ENCODE measurements around the gene PDE2A.

PDE2A gene

DNA sequence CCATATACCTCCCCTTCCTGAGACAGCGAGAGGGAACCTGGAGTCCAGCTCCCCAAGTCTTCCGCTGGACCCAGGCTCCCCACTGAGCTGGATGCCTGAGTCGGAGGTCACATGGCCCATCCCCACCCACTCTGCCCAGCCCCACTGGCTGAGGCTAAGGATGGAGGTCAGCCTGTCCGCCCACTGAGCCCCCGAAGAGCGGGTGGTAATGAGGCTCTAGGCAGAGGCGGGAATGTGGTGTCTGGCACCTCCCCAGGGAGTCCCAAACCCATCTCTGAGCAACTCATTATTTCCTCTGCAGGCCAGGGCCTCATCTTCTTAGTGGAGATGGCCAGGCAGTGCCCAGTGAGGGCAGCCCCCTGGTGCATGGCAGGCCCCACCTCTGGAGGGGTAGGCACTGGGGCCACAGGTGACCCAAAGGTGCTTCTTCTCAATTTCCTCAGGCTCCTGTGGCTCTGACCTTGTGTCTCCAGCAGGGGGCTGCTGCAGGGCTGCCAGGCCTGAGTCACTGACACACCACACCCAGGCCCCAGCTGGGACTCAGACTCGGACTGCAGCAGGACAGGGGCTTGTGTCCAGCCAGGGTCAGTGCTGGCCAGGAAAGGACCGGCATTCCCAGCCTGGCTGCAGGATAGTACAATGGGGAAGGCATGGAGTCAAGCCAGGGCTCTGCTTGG, 10.2 kb upstream of the PDE2A start:
- peak in 12 of 51 donors; percentile 6 to 39 (median 17) for DNase-seq

DNA sequence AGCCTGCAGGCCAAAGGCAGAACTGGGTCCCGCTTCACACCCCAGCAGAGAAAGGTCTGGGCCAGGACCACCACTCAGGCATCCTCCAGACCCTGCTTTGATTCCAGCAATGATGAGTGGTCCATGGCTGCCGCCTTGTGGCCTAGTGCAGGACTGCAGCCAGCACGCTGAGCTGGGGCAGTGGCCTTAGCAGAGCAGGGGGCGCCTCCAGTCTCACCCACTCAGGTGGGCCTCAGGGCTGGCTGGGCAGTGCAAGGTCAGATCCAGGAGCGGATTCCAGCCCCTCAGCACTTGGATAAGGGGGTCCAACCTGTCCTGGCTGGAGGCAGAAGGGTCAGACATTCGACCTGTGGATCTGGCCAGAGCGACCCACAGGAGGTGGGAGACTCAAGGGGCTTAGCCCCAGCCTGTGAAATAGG, 9.6 kb upstream of the PDE2A start:
- DNase-seq, result peak in 44 of 51 donors; percentile 10 to 79 (median 45)

DNA sequence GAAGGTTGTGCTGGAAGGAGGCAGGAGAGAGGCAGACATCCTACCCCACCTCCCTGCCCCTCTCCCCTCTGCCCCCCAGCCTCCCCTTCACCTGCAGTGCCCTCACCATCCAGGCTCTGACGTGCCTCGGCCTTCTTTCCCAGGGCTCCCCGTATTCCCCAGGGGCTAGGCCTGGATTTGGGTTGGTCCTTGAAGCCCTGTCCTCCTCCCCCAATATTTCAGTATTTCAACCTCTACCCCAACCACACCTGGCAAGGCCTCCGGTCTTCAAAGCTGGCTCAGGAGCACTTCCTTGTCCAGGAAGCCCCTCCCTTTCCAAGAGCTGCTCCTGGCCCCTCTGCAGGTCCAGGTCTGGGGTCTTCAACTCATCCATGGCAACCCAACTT, 8.6 kb upstream of the PDE2A start:
- no peak for DNase-seq

DNA sequence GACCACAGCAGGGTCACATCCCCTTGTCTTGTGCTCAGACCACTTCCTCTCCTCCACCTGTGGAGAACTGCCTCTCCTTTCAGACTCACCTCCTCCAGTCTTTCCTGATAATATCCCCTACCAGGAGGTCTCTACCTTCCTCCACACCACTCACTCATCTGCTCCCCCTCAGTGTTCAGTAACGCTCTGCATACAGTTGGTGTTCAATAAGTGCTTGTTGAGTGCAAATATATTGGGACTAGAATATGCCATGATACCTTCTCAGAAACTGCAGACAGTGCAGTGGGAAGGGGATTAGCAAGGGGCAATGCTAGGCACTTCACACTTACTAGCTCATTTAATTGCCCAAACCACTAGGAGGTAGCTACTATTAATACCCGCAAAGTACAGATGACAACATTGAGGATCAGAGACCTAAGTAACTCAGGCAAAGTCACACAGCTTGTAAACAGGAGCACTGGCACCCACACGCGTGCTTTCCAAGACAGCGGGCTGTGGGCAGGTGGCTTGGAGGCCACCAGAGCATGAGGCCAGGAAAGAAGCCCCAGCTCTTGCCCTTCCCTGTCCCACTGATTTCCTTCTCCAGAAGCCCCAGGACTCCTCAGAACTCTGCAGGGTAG, 8.1 kb upstream of the PDE2A start:
- DNase-seq, result no peak

DNA sequence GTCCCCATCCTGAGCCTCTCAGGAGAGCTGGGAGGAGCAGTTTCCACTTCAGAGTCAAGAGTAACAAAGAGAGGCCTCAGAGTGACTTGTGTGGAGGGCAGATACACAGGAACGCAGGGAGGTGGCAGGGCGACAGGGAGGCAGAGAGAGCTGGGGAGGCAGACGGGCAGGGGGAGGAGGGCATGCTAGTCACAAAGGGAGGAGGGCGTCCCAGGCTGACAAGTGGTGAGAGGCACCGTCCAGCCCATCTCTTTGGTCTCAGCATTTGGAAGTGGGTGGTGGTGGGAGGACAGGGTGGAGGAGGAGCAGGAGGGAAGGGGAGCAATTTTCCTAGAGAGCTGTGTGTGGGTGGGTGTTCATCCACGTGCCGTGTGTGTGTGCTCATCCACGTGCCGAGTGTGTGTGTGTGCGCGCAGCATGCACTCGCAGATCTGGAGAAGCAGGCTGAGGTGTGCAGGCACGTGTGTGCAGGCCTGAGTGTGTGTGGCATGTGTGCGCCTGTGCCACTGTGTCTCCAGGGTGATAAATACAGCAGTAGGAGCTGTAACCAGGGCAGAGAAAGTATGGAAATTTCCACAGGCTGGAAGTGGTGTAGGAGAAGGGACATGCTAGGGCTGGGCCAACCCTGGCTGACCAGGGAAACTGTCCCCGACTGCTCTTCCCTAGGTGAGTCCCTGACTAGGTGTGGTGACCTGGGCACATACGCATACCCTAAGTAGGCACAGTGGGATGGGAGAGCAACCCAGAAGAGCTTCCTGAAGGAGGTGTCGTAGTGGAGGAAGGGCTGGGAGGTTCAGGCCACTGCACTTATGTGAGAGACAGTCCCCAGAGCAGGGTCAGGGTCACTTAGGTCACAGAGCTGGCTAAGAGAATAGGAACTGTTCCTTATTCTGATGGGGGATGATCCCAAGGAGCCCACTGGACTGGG, 7.3 kb upstream of the PDE2A start:
- peak in 27 of 51 donors; percentile 9 to 81 (median 35) for DNase-seq

DNA sequence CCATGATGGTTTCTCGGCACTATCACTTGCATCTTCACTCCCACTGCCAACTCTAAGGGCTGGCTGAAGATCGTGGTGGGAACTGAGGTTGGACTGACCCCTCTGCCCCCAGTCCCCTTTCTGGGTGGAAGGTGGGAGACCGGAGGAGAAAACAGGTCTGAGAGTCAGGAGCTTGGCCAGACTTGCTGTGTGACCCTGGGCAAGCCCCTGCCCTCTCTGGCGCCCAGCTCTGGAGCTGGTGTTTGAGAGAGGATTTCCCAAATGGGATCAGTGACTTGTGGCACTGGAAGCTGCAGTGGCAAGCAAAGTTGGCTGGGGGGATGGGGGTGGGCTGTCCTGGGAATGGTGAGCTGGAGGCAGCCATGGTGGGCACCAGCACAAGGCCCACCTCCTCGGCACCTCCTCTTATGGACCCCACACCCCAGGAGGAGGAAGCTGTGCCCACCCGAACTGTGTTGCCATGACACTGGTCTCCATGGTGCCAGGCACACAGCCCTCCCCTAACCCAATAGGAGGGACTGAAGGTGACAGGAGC, 6.5 kb upstream of the PDE2A start:
- DNase-seq, result no peak

DNA sequence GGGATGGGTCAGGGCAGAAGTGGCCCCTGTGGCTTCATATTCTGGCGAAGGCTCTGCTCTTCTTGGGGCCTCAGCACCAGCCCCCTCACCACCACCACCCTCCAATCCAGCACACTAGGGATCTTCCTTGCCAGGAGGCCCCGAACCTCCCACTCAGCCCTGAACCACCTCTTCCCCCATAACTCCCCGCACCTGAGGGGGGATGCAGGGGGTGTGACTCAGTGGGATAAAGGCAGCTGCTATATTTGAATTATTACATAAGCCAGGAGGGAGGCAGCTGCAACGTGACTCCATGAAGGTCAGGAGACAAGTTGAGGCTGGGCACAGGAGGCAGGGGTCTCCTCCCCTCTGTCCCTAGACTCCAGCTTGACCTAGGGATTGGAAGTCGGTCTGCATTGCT, 5.6 kb upstream of the PDE2A start:
- DNase-seq, result no peak

DNA sequence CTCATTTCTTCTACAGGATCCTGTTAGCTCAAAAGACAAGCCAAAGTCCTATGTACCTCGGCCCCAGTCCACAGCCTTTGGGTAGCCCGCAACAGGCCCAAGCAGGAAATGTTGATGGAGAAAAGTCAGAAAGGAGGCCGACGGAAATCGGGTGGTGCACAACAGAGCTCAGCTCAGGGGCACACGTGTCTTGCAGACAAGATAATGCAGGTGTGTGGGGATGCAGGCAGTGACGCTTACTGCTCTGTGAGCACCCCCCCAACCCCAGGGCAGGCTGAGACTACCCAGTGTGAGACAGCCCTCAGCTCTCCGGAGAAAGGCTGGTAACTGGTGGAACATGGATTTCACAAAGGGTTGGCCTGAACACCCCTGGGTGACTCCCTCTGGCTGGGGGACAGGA, 4.3 kb upstream of the PDE2A start:
- peak in 2 of 51 donors; percentile 15 to 25 for DNase-seq

DNA sequence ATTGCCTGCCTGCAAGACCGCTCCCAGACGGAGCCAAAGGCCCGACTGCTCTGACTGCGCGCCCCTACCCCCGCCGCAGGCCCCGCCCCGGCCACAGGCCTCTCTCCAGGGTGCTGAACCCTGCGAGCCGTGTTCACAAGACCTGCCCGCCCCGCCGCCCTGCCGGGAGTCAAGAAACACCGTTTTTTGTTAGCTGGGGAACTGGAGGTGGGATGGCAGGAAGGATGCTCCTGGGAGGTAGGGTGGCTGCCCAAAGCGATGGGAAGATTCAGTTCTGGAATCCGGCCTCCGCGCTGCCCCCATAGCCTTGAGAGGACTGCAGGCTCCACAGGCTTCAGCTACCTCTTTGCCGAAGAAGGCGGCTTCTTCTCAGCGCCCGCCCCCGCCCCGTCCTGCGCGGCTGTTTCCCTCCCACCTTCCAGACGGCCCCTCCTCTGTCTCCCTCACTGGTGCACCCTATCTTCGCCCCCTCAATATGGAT, 2.7 kb upstream of the PDE2A start:
- DNase-seq, result peak in 18 of 51 donors; percentile 9 to 53 (median 18)

DNA sequence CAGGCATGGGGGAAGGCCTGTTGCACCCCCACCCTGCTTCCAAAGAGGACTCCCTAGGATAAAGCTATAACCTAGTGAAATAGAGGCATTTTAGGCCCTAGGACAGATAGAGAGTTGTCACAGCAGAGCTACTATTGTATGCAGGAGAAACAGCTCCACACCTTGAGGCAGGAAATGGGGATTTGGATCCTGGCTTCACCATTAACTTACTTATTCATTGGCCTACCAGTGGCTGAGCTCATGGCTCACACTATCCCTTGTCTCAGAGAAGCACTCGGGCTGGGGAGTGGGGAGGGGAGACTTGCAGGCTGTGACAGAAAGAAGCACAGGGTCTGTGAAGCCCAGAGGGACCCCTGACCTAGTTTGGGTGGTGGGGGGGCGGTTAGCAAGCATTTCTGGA, 999 bp upstream of the PDE2A start:
- DNase-seq, result no peak

DNA sequence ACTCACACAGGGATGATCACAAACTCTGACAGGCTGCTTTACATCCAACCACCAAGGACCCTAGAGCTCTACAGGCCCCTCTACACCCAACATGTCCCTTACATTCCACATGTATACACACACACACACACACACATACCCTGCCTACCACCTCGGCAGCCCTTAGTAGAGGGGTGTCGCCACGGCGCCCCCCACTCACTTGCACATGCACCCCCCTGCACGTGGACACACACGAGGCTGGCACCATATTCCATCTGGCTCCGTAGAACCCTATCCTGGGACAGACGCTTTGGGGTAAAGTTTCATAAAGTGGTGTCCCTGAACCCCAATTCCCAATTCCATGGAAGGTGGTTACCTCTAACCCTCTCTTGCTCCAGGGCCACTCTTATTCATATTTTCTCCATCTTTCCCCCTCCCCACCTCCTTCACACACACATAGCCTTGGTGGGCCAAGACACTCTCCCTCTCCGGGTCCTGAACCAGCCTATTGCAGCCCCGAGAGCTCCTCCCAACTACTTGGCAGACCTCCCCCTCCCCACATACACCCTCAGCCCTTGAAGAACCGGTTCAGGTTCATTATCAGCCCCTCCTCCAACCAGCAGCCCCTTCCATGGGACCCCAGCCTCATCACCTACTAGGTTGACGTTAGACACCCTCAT, 809 bp downstream of the PDE2A start:
- no peak for DNase-seq

DNA sequence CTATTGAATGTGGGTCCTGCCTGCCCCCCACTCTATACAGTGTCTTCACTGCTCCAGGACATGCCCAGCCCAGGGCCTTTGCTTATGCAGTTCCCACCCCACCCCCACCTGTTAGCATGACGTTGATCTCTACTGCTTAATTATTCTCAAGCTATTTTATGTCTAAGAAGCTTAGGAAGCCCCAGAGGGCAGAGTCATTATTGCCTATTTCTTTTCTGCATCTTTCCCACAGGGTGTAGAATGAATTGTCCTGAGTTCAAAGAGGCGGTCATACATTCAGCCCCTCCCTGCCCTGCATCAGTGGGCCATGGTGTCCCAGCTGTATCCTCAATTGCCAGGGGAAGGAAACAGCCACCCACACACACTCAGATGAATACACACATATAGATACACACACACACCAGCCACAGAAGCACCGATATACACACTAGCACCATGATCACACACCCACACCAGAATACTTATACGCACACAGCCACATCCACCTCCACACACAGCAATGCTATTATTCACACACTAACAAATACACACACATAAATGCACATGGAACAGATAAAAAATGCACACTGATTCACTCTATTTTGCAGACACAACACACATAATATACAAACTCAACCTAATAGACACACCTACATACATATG, 1.5 kb downstream of the PDE2A start:
- DNase-seq, result peak in 1 of 51 donors; percentile 32

DNA sequence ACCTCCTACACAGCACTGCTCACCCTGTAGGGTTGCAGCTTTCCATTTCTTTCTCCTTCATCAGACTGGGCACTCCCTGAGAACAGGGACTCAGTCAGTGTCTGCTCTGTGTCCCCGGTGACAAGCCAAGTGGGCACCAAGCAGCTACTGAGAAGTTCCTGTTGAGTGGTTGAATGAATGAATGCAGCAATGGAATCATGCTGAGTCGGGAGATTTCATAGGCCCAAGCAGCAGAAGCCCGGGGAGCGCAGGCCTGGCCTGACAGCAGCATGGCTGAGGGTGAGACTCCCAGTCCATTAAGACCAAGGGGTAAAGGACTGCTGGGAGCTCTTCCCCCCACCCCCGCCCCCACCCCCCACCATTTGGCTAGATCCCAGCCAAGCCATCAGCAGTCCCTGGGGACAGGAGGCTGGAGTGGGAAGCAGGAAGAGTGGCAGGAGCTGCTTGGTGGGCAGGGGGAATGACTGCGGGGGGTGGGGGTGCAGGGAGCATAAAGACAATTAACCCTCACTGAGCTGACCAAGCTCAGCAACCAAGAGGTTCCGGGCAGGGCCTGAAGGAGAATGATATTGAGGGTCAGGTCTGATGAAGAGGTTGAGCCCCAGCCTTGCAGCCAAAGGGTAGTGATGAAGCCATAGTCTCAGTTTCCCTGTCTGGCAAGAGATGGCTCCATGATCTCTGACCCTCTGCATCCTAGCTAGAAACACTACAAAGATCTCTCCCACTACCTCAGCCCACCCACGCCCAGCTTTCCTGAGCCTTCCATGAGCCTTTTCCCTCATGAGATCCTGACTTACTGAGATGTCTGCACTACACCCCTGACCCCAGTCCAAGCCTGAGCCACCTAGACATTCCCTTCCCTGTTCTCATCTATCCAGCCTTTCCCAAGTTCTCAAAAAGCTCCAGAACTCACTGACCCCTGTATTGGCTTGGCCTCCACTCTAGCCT, 2.8 kb downstream of the PDE2A start:
- DNase-seq, result no peak

DNA sequence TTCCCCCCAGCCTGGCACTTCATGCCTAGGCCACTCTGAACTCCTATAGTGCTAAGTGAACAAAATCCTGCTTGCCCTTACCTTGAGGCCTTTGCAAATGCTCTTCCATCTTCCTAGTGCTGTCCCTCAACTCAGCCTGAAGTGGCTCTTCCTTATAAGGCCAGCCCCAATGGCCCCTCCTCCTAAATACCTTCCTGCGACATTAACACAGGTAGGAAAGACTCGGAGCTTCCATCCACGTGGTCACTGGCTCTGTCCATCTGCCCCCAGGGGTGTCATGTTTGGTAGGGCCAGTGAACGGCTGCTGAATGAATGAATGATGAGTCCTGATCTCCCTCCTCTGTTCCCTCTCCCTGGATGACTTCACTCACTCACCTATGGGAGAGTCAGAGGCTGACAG, 4.2 kb downstream of the PDE2A start:
- DNase-seq, result no peak

DNA sequence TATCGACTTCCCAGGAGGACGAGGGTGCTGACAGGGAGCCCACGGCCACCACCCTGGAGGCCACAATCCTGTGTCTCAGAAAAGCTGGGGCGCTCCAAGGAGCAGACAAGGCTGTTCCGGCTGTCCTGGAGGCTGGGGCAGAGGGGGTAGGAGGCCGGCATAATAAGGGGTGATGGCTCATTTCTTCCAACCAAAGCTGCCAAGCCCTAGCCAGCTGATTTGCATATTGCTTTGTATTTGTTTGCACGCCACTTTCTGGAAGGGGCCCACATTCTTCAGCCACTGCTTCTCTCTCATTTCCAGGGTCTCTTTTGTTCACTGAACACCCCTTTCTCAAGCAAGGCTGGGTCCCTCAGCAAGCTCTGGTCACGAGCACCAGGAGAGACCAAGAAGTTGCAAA, 4.7 kb downstream of the PDE2A start:
- peak in 1 of 51 donors; percentile 14 for DNase-seq

DNA sequence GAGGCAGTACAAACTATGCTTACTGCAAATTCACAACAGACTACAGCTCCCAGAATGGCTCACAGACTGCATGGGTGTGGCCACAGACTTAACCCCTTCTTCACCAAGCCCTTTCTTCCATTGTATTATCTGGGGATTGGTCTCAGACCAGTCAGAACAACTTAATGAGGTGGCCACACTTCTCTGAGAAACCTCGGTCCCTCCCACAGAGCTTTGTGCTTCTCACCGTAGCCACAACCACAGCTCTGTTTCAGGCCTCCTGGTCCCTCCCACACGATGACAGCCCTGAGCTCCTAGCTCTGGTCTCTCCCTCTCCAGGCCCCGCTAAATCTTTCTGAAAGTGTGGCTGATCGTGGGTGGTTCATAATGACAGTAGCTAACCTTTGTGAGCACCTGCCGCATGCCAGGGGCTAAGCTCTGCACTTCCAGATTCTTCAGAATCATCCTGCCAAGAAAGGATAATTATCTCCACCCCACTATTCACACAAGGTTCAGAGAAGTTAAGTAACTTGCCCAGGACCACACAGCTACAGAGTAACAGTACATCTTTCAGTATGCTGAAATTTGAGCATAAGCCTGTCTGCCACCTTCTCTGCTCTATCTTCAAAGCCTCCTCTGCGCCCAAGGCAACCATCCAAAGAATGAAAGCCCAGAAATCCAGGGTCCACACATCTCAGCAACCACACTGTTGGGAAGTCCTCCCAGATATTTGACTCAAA, 5.4 kb downstream of the PDE2A start:
- DNase-seq, result peak in 2 of 51 donors; percentile 16 to 50

DNA sequence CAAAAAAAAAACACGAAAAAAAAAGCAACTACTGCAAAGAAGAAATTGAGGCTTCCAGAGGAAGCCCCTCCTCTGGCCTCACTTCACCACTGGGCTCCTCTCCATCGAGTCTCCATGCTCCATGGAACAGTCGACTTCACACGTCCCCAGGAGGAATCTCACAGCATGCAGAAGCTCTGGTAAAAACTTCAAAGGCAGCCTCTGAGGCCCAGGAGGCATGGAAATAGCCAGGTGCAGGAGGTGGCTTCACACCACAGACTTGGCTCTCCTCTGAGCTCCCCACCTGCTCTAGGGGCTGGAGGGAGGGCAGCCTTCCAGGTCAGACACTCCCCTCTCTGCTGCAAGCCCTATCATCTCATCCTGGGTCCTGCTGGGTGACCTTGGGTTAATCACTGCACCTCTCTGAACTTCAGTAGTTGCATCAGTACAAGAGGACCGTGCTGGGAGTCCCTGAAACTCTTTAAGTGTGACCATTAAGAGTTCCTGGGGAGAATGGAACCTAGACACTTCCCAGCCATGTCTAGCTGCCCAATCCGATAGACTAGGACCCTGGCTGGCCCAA, 8.2 kb downstream of the PDE2A start:
- DNase-seq, result no peak

DNA sequence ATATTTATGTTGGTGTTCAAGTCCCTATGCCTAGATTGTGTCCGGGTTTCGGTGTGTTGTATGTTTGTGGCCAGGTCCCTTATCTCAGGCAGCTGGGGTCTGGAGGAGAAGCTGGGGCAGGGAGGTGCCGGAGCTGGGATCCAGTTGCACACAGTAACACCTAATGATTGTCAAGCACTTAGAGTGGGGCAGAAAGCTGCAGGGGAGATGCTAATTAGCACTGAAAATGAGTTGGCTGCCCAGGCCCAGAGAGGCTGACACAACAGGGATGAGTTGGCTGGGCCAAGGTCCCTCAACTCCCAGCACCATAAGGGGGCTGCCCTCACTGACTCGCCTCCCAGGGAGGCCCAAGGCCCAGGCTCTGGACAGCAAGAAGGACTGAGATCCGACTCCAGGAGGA, 12.2 kb downstream of the PDE2A start:
- no peak for DNase-seq

DNA sequence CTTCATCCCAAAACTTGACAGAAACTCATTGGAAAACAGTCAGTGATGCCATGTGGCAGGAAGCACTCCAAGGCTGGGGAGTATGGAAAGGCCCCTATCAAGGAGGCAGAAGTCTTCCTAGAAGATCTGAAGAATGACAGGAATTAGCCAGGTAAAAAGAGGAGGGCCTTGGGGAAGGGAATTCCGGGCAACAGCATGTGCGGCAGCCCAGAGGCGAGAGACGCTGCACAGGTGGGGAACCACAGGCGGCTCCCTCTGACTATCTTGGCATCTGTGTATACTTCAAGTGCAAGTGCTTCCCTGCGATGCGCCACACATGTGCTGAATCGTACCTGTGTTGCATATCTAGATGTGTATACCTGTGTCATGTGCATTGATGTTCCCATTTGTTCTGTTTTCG, 12.7 kb downstream of the PDE2A start:
- no peak for DNase-seq

Measured in hypothalamus (tissue), 51 donors.